GM18867 (cell line): ENCODE results near the gene PLEKHA6.

Experiments
- ATAC-seq: cut with Tn5 transposase; IDR thresholded peaks from one replicate; pipeline ENCODE4 v1.9.1; 2021; ENCODE audit warnings: mild to moderate bottlenecking, moderate library complexity; ENCODE audit not compliant: unreplicated experiment

The PLEKHA6 gene

GRCh38 chr1:204286831-204287421 lies 72.8 kb downstream of the PLEKHA6 start:
- no peak for ATAC-seq

GRCh38 chr1:204286315-204286714 lies 73.4 kb downstream of the PLEKHA6 start:
- no peak for ATAC-seq

- ATAC-seq, result no peak
Observed at GRCh38 chr1:204285436-204286305, 74.1 kb downstream of the PLEKHA6 start.

- ATAC-seq, result no peak
Observed at GRCh38 chr1:204284929-204285328, 74.8 kb downstream of the PLEKHA6 start.

- no peak for ATAC-seq
Observed at GRCh38 chr1:204283711-204284651, 75.7 kb downstream of the PLEKHA6 start.

- no peak for ATAC-seq
Observed at GRCh38 chr1:204282761-204283221, 76.9 kb downstream of the PLEKHA6 start.

GRCh38 chr1:204280099-204280961 lies 79.4 kb downstream of the PLEKHA6 start:
- no peak for ATAC-seq

GRCh38 chr1:204278958-204279357 lies 80.8 kb downstream of the PLEKHA6 start:
- ATAC-seq, result no peak

GRCh38 chr1:204278251-204278650 lies 81.5 kb downstream of the PLEKHA6 start:
- ATAC-seq, result no peak

GRCh38 chr1:204277563-204278219 lies 82.0 kb downstream of the PLEKHA6 start:
- no peak for ATAC-seq

- ATAC-seq, result no peak
Observed at GRCh38 chr1:204275695-204276370, 83.9 kb downstream of the PLEKHA6 start.

GRCh38 chr1:204274446-204274845 lies 85.3 kb downstream of the PLEKHA6 start:
- ATAC-seq, result no peak

GRCh38 chr1:204272505-204272904 lies 87.2 kb downstream of the PLEKHA6 start:
- no peak for ATAC-seq

- ATAC-seq, result no peak
Observed at GRCh38 chr1:204271970-204272369, 87.8 kb downstream of the PLEKHA6 start.

- ATAC-seq, result no peak
Observed at GRCh38 chr1:204268101-204268500, 91.6 kb downstream of the PLEKHA6 start.

- ATAC-seq, result no peak
Observed at GRCh38 chr1:204267191-204267601, 92.5 kb downstream of the PLEKHA6 start.

GRCh38 chr1:204266504-204267034 lies 93.2 kb downstream of the PLEKHA6 start:
- no peak for ATAC-seq

GRCh38 chr1:204265665-204266064 lies 94.1 kb downstream of the PLEKHA6 start:
- no peak for ATAC-seq

- no peak for ATAC-seq
Observed at GRCh38 chr1:204264805-204265204, 94.9 kb downstream of the PLEKHA6 start.
